ENCODE results near the gene PRPF4. TPM values are rescaled to one million over a fixed set of nuclear protein-coding genes. Genes with fewer than 3 reads are reported as not detected.
A peak's percentile ranks its signal among the peaks of the same experiment; 100 is the strongest.

PRPF4 gene
- total RNA-seq, 6 experiments from 2014 or later = 24.5 to 32.8 (median 29.4) TPM

DNA sequence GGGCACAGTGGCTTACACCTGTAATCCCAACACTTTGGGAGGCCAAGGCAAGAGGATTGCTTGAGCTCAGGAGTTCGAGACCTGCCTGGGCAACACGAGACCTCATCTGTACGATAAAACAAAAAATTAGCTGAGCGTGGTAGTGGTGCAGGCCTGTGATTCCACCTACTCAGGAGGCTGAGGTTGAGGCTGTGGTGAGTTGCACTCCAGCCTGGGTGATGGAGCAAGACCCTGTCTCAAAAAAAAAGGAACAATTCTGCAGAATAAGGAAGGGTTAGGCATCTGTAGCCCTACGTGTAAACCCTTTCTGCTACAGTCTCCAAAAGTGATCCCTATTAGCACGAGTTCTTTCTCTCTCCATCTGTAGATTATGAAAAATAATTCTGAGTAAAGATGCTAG lies 20.0 kb upstream of the PRPF4 start:
- H3K4me1 Mint-ChIP-seq (ENCODE audit: low read depth) = no peaks in the 10 kb centered on the region
- H3K4me3 Mint-ChIP-seq = no peak overlapping the region
- DNase-seq = no peak
- H3K27me3 Mint-ChIP-seq (ENCODE audit: insufficient read depth) = no peaks in the 10 kb centered on the region
- no peak overlapping the region for H3K27ac Mint-ChIP-seq
- H3K36me3 Mint-ChIP-seq (ENCODE audit: low read depth) = peaks cover 20% of the 10 kb centered on the region
- TF ChIP-seq, protein P1, sequence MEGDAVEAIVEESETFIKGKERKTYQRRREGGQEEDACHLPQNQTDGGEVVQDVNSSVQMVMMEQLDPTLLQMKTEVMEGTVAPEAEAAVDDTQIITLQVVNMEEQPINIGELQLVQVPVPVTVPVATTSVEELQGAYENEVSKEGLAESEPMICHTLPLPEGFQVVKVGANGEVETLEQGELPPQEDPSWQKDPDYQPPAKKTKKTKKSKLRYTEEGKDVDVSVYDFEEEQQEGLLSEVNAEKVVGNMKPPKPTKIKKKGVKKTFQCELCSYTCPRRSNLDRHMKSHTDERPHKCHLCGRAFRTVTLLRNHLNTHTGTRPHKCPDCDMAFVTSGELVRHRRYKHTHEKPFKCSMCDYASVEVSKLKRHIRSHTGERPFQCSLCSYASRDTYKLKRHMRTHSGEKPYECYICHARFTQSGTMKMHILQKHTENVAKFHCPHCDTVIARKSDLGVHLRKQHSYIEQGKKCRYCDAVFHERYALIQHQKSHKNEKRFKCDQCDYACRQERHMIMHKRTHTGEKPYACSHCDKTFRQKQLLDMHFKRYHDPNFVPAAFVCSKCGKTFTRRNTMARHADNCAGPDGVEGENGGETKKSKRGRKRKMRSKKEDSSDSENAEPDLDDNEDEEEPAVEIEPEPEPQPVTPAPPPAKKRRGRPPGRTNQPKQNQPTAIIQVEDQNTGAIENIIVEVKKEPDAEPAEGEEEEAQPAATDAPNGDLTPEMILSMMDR (IDR thresholded peaks at IDR 0.05) = no peak
- no peaks in the 10 kb centered on the region for H3K9me3 Mint-ChIP-seq

DNA sequence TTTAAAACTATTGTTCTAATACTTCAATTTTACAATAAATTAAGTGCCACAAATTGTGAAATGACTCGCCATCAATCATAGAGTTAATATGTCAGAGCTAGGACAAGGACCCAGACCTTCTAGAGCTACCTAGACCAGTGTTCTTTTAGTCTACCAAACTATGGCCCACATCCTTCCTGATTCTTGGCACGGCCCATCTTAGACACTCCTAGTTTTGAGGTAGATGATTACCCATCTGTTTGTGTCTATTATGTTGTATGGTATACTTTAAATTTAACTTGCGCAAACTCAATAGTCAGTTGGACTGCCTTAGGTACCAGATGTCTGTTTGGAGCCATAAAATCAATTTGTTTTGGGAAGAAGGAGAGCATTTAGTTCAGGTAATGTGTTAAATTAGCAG lies 17.6 kb upstream of the PRPF4 start:
- no peaks in the 10 kb centered on the region for H3K27me3 Mint-ChIP-seq (ENCODE audit: insufficient read depth)
- H3K9me3 Mint-ChIP-seq = no peaks in the 10 kb centered on the region
- TF ChIP-seq, protein P1 (IDR thresholded peaks at IDR 0.05) = no peak

DNA sequence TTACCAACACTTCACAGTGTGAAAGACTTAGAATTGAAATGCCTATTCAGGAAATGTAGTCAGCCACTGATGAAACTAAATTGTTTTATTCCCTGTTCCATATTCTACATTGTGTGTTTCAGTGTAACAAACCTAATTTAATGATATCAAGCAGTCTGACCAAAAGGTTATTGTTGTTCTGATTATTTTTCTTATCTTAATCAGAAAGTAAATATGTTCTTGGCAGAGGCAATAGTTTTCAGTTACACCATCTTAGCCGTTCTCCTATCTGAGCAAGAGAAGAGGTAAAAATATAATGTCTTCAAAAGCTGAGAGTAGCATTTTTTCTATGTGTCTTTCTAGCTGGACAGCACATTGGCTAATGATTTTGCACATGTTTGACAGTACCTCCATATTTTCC lies 17.2 kb upstream of the PRPF4 start:
- Mint-ChIP-seq H3K36me3 (ENCODE audit: low read depth) (peaks cover 31% of the 10 kb centered on the region), H3K9me3 (no peaks in the 10 kb centered on the region), H3K27me3 (ENCODE audit: insufficient read depth) (no peaks in the 10 kb centered on the region), H3K27ac (no peak overlapping the region), H3K4me3 (no peak overlapping the region), H3K4me1 (ENCODE audit: low read depth) (peaks cover 8% of the 10 kb centered on the region)
- TF ChIP-seq, protein P1 (IDR thresholded peaks at IDR 0.05) = no peak
- DNase-seq = no peak

More for the DNA sequence above, 17.6 kb upstream of the PRPF4 start:
- H3K36me3 Mint-ChIP-seq (ENCODE audit: low read depth) = peaks cover 31% of the 10 kb centered on the region
- peaks cover 8% of the 10 kb centered on the region for H3K4me1 Mint-ChIP-seq (ENCODE audit: low read depth)
- no peak overlapping the region for H3K27ac Mint-ChIP-seq
- H3K4me3 Mint-ChIP-seq = no peak overlapping the region
- no peak for DNase-seq

DNA sequence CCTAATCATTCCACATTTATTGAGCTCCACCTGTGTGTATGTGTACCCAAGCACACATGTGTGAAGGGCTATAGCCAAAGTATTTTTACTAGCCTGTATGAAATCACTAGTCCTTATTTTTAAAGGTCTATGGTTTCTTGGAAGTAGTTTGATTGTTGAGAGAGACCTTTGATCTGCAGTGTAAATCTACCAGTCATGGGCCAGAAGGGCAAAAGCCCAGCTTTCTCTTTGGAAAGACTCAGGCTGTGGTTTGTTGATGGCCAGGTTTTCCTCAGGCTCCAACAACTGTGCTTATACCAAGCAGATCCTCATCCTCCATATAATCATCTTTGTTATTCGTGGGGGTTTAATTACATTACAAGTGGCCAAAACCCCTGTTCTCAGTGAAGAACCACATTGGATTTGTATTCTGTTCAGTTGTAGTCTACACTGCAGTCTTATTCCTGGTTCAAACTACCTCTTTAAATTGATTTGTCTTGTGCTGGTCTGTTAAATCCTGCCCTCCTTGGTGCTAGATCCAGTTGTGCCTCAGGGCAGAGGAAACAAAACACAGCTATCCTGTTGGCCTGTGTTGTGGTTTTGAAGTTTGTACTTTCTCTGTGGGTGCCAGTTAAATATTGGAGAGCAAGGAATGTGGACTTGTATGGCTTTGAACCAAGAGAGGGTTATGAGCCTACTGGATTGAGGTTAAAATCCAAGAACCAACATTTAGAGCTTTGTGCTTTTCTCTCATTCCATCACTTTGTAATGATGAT lies 13.4 kb upstream of the PRPF4 start:
- Mint-ChIP-seq H3K27me3 (ENCODE audit: insufficient read depth) (no peaks in the 10 kb centered on the region), H3K27ac (no peak overlapping the region), H3K9me3 (no peaks in the 10 kb centered on the region), H3K4me3 (no peak overlapping the region), H3K4me1 (ENCODE audit: low read depth) (peaks cover 8% of the 10 kb centered on the region), H3K36me3 (ENCODE audit: low read depth) (peaks cover 28% of the 10 kb centered on the region)
- peak; percentile 6 for DNase-seq
- TF ChIP-seq, protein P1 (IDR thresholded peaks at IDR 0.05) = no peak

DNA sequence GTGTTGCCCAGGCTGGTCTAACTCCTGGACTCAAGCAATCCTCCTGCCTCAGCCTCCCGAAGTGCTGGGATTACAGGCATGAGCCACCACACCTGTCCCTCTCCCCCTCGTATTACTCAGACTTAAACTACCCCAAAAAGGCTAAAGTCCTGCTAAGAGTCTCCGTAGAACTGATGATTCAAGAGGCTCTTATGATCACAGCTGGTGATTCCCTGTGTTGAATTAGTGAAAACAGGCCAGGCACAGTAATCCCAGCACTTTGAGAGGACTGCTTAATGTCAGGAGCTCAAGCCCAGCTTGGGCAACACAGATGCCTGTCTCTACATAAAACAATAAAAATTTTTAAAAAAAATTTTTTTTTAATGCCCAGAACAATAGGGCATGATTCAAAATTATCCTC lies 9.3 kb upstream of the PRPF4 start:
- peaks cover 13% of the 10 kb centered on the region for H3K4me1 Mint-ChIP-seq (ENCODE audit: low read depth)
- no peaks in the 10 kb centered on the region for H3K9me3 Mint-ChIP-seq
- H3K27ac Mint-ChIP-seq = no peak overlapping the region
- no peaks in the 10 kb centered on the region for H3K27me3 Mint-ChIP-seq (ENCODE audit: insufficient read depth)
- TF ChIP-seq, protein P1 (IDR thresholded peaks at IDR 0.05) = no peak
- H3K36me3 Mint-ChIP-seq (ENCODE audit: low read depth) = peaks cover 30% of the 10 kb centered on the region
- H3K4me3 Mint-ChIP-seq = no peak overlapping the region
- DNase-seq = no peak

Data from HFFc6 (cell line).